Stimulated activated CD4-positive, alpha-beta T cell treated with anti-CD3 and anti-CD28 coated beads, Interleukin-4, amount 100 ng/mL, for 24 hours (primary cell): ENCODE measurements around the gene C1QTNF6.
A peak's percentile ranks its signal among the peaks of the same experiment; 100 is the strongest.

ENCODE experiments used
- DNase-seq: peaks from one replicate; pipeline ENCODE4 v3.0.0-alpha.2; 2020

The C1QTNF6 gene

GRCh38 chr22:37160027-37160426 lies 28.0 kb downstream of the C1QTNF6 start:
- no peak for DNase-seq

- no peak for DNase-seq
Observed at GRCh38 chr22:37158963-37159290, 29.1 kb downstream of the C1QTNF6 start.

- no peak for DNase-seq
Observed at GRCh38 chr22:37157516-37158285, 30.3 kb downstream of the C1QTNF6 start.

DNA sequence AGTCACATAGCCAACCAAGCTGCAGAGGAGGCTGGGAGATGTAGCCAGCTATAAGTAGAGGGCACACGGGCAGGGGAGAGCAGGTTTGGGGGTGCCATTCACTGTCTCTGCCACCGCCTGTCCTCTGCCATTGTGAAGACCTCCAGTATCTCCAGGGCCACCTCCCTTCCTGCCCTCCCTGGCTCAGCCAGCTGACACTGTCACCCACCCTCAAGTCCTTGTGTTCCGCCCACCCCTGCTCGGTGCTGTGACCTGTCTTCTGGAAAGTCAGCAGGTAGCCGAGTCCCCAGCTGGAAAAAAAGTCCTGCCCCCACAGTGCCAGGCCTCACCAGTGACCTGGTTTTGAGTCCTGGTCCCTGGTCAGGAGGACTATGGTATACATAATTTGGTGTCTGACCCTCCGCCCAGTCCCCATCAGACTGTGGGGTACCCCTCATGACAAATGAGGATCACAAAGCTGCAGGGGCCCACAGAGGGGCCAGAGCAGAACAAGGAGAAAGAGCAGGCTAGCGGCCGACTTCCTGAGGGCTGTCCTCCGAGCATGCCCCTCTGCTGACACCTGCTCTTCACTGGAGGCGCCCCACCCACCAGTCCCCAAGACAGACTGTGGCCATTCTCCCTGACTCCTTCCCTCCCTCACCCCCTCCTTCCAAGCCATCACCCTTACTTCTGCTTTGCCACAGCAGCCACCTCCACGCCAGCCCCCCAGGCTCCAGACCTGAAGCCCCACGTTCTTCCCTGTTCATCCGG lies 31.2 kb downstream of the C1QTNF6 start:
- DNase-seq, result no peak

DNA sequence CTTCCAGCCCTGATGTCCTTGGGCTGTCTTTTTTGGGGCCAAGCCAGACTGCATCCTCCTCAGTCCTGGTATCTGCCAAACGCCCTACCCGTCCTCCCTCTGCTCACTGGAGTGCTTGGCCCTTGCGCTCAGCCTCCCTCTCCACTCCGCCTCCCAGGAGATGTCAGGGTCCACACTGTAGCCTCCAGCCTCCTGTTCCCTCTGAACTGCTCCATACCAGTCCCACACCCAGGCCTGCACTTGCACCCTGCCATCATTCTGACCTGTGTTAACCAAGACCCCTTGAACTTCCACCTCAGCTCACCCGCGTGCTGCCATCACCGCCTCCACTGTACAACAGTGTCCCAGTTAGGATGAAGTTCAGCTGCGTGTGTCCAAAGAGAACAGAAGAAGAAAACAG lies 32.1 kb downstream of the C1QTNF6 start:
- DNase-seq, result no peak

- DNase-seq, result no peak
Observed at GRCh38 chr22:37154925-37155712, 32.9 kb downstream of the C1QTNF6 start.

DNA sequence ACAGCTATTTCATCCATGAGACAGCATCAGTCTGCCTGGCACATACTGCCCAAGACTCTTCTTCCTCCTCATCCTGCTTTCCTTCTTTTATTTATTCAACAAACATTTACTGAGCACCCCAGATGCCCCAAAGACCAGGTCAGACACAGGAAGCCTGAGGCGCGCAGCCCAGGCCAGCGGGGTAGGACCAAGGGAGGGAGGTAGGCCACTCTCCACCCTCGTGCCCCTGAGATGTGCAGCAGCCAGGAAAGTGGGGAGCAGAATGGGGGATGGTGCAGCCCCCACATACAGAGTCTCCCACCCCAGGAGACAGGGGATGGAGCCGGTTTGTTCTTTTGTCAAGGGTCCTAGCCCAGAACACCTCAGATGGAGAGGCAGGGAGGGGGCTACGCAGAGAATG lies 34.1 kb downstream of the C1QTNF6 start:
- no peak for DNase-seq

DNA sequence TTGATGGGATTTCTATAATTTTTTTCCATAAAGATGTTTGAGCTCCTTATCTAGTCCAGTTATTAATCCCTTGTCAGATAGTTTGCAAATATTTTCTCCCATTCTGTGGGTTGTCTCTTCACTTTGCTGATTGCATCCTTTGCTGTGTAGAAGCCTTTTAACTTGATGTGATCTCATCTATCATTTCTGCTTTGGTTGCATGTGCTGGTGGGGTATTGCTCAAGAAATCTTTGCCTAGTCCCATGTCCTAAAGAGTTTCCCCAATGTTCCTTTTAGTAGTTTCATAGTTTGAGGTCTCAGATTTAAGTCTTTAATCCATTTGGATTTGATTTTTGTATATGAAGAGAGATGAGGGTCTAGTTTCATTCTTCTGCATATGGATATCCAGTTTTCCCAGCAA lies 36.6 kb downstream of the C1QTNF6 start:
- DNase-seq, result no peak

DNA sequence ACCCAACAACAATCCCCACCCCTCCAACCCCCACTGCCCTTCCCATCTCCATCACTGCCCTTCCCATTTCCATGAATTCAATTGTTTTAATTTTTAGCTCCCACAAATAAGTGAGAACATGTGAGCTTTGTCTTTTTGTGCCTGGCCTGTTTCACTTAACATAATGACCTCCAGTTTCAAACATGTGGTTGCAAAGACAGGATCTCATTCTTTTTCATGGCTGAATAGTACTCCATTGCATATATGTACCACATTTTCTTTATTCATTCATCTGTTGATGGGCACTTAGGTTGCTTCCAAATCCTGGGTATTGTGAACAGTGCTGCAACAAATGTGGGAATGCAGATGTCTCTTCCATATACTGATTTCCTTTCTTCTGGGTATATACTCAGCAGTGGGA lies 37.3 kb downstream of the C1QTNF6 start:
- no peak for DNase-seq

- DNase-seq, result no peak
Observed at GRCh38 chr22:37148742-37149665, 39.0 kb downstream of the C1QTNF6 start.

DNA sequence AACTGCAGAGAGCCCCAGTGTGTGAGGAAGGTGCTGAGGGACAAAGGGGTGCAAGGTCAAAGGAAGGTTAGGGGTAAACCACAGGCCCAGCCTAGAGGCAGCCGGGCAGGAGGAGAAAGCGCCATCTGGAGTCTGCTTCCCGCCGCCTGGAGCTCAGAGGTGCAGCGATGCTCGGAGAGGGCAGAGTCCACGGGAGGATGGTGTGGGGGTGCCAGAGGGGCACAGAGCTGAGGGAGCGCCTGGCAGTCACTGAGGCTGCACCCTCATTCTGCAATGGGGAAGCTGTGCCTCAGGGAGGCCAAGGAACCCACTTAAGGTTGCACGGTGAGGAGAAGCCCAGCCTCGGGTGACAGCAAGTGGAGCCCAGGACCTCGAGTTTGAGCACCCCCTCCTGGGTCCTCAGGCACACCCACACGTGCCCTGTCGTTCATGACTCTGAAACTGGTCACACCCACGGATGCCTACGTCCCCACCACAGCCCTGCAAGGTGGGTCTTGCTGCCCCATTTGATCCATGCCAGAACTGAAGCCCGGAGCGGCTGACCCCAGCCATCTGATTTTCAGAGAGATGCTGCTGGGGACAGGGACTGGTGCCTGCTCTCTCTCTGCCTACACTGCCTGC lies 39.9 kb downstream of the C1QTNF6 start:
- peak; percentile 47 for DNase-seq

GRCh38 chr22:37147186-37147990 lies 40.7 kb downstream of the C1QTNF6 start:
- DNase-seq, result no peak

DNA sequence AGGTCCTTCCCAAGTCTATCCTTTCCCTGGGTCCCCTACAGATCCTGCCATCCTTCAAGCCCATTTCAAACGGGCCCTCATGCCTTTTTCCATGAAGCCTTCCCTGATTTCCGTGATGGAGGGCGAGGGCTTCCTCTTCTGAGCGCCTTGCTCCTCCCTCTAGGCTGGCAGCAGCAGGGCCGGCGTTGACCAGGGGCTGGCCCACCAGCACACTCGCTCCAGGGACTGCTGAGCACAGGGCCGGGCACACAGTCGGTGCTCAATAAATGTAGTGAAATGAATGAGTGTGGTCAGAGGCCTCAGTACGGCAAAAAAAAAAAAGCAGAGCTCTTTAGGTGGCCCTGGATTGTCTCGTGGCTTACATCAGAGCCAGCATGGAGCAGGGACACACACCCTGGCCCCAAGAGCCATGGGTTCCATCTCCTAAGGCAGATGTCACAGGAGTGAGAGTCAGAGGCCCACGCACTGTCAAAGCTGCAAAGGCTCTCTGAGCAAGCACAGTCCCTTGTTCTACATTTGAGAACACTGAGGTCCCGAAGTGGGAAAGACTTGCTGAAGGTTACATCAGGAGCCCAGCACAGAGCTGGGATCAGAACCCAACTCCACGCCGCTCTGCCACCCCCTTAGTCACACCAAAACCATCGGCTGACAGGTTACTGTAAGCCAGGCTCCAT lies 41.4 kb downstream of the C1QTNF6 start:
- DNase-seq, result peak; percentile 44

- no peak for DNase-seq
Observed at GRCh38 chr22:37146051-37146385, 42.0 kb downstream of the C1QTNF6 start.

DNA sequence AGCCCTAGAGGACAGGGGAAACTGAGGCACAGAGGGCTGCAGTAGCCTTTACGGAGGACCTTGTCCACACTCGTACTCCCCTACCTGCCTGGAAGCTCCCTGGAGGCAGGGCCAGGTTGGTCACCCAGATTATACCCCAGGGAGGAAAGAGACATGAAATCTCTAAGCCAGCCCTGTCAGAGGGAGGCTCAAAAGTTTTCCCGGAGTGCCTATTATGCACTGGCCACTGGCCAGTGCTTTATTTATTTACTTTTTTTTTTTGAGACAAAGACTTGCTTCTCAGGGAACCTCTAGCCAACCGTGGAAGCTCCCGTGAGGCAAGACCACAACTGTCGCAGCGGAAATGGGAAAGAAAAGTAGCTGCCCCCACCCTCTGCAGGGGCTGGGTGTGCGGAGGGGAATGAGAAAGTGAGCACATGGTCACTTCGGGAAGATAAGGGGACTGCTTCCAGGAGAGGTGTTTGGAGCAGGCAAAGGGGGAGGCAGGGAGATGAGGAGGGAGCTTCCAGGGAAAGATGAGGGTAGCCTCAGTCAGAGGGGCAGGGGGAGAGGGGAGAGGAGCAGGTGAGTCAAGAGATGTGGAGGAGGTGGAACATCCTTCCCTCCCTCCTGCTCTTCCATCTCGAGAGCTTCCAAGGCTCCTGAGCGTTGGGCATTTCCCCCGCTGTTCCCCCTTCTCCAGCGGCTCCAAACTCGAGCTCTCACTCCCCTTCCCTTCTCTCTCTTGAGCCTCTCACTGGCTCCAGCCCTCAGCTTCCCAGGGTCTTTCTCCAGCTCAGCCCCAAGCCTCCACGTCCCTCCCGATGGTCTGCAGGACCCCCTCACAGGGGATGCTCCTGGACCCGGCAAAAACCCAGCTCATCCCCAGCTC lies 42.6 kb downstream of the C1QTNF6 start:
- DNase-seq, result no peak

DNA sequence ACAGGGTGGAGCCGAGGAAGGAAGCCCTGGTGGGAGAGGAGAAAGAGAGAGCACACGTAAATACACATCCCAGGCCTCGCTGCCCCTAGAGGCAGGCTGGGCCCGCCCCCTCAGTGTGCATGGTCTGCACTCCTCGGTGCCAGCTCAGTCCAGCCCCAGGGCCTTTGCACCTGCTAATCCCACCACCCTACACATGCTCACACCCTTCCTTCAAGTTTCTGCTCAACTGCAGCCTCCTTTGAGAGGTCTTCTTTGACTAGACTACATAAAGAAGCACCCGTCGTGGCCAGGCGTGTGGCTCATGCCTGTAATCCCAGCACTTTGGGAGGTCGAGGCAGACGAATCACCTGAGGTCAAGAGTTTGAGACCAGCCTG lies 43.9 kb downstream of the C1QTNF6 start:
- DNase-seq, result no peak

DNA sequence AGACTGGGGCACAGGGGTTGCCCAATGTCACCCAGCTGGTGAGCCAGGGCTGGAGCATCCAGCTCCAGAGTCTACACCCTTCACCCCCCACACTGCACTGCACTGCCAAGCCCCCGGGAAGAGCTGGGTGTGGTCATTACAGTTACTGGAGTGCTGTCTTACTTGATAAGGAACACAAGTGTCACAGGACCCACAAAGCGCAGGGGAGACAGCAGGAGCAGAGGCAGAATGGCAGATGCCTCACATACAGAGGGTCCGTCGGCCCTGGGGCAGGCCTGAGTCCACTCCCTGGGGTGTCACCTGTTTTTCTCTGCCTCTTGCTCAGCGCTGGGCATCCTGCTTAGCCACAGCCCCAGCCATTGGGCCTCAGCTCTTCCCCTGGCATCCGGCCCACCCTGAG lies 46.1 kb downstream of the C1QTNF6 start:
- no peak for DNase-seq

DNA sequence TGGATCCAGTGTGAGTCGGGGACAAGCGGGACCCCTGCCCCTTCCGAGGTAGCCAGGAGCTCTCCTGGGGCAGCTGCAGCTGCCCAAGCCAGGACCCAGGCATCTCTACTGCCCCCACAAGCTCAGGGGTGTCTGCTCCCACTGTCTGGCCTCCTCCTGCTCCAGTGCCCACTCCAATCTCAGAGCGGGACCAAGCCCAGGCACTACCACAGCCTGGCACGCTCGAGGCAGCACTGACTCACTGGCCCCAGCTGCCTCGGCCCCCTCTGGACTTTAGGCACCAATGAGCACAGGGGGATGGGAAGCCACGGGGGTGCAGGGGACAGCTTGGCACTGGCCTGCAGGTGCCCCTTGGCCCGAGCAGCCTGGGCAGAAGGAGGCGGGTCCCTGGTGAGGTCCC lies 46.6 kb downstream of the C1QTNF6 start:
- no peak for DNase-seq

GRCh38 chr22:37140686-37141323 lies 47.2 kb downstream of the C1QTNF6 start:
- no peak for DNase-seq
